Measurements from ENCODE around the gene TPM4.

The TPM4 gene

GRCh38 chr19:16040642-16041041 lies 35.7 kb upstream of the TPM4 start:
- DNase-seq (ENCODE audit: insufficient read length, low spot score) (no peak), FAIRE-seq (no peak)
- TF ChIP-seq POU2F2 (IDR thresholded peaks at IDR 0.05; ENCODE audit: low read depth, low read length): no peak
- TF ChIP-seq POLR2A (IDR thresholded peaks at IDR 0.05; ENCODE audit: low read depth, low read length): no peak

- FAIRE-seq: peak; percentile 84
- DNase-seq (ENCODE audit: insufficient read length, low spot score): peak; percentile 69
- TF ChIP-seq SPI1 (IDR thresholded peaks at IDR 0.05; ENCODE audit: low read depth, low read length): no peak
- no peak for TF ChIP-seq POLR2A (IDR thresholded peaks at IDR 0.05; ENCODE audit: low read depth, low read length)
- no peak for TF ChIP-seq POLR2AphosphoS5 (IDR thresholded peaks at IDR 0.05; ENCODE audit: low read depth, low read length)
- TF ChIP-seq PAX5 (IDR thresholded peaks at IDR 0.05; ENCODE audit: insufficient read depth, low read length, severe bottlenecking): no peak
- no peak for TF ChIP-seq TAF1 (IDR thresholded peaks at IDR 0.05; ENCODE audit: low read depth, low read length)
- no peak for TF ChIP-seq POU2F2 (IDR thresholded peaks at IDR 0.05; ENCODE audit: low read depth, low read length)
Observed at GRCh38 chr19:16041299-16041990, 34.9 kb upstream of the TPM4 start.

- no peak for TF ChIP-seq SPI1 (IDR thresholded peaks at IDR 0.05; ENCODE audit: low read depth, low read length)
- no peak for TF ChIP-seq POLR2AphosphoS5 (IDR thresholded peaks at IDR 0.05; ENCODE audit: low read depth, low read length)
- TF ChIP-seq PAX5 (IDR thresholded peaks at IDR 0.05; ENCODE audit: insufficient read depth, low read length, severe bottlenecking): no peak
- no peak for FAIRE-seq
- no peak for DNase-seq (ENCODE audit: insufficient read length, low spot score)
Observed at GRCh38 chr19:16041991-16042386, 34.3 kb upstream of the TPM4 start.

- TF ChIP-seq PAX5 (IDR thresholded peaks at IDR 0.05; ENCODE audit: insufficient read depth, low read length, severe bottlenecking) (no peak), SPI1 (IDR thresholded peaks at IDR 0.05; ENCODE audit: low read depth, low read length) (no peak), TAF1 (IDR thresholded peaks at IDR 0.05; ENCODE audit: low read depth, low read length) (no peak)
- DNase-seq (ENCODE audit: insufficient read length, low spot score) (no peak), FAIRE-seq (no peak)
Observed at GRCh38 chr19:16042533-16043085, 33.7 kb upstream of the TPM4 start.

GRCh38 chr19:16043156-16043757 lies 33.0 kb upstream of the TPM4 start:
- no peak for DNase-seq (ENCODE audit: insufficient read length, low spot score)
- no peak for FAIRE-seq
- TF ChIP-seq POLR2A (IDR thresholded peaks at IDR 0.05; ENCODE audit: low read depth, low read length): no peak
- no peak for TF ChIP-seq SPI1 (IDR thresholded peaks at IDR 0.05; ENCODE audit: low read depth, low read length)
- TF ChIP-seq PAX5 (IDR thresholded peaks at IDR 0.05; ENCODE audit: insufficient read depth, low read length, severe bottlenecking): no peak
- TF ChIP-seq TAF1 (IDR thresholded peaks at IDR 0.05; ENCODE audit: low read depth, low read length): no peak

DNA sequence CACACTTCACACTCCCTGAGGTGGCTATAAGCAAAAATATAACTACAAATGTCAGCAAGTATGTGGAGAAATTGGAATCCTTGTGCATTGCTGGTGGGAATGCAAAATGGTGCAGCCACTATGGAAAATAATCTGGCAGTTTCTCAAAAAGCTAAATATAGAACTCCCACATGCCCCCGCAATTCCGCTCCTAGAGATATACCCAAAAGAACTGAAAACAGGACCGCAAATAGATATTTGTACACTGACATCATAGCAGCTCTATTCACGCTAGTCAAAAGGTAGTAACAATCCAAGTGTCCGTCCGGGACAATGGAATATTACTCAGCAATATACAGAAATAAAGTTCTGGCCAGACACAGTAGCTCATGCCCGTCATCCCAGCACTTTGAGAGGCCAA lies 31.5 kb upstream of the TPM4 start:
- DNase-seq (ENCODE audit: insufficient read length, low spot score): no peak
- no peak for FAIRE-seq
- TF ChIP-seq POLR2AphosphoS5 (IDR thresholded peaks at IDR 0.05; ENCODE audit: low read depth, low read length): no peak

GRCh38 chr19:16045171-16045570 lies 31.1 kb upstream of the TPM4 start:
- TF ChIP-seq SPI1 (IDR thresholded peaks at IDR 0.05; ENCODE audit: low read depth, low read length) (no peak), POLR2A (IDR thresholded peaks at IDR 0.05; ENCODE audit: low read depth, low read length) (no peak), PAX5 (IDR thresholded peaks at IDR 0.05; ENCODE audit: insufficient read depth, low read length, severe bottlenecking) (no peak), TAF1 (IDR thresholded peaks at IDR 0.05; ENCODE audit: low read depth, low read length) (no peak), POU2F2 (IDR thresholded peaks at IDR 0.05; ENCODE audit: low read depth, low read length) (no peak), POLR2AphosphoS5 (IDR thresholded peaks at IDR 0.05; ENCODE audit: low read depth, low read length) (no peak)
- DNase-seq (ENCODE audit: insufficient read length, low spot score) (no peak), FAIRE-seq (no peak)

DNA sequence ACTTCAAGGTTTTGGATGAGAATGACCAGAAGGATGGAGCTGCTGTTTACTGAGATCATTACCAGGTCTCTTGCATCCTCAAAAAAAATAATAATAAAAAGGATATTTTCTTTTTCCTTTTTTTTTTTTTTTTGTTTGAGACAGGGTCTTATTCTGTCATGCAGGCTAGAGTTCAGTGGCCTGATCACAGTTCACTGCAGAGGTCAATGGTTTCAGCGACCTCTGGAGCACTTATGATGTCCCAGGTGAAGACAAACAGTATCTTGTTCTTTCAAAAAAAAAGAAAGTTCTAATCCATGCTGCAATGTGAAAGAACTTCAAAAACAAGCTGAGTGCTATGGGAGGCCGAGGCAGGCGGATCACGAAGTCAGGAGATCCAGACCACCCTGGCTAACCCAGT lies 30.4 kb upstream of the TPM4 start:
- no peak for TF ChIP-seq POLR2AphosphoS5 (IDR thresholded peaks at IDR 0.05; ENCODE audit: low read depth, low read length)
- TF ChIP-seq TAF1 (IDR thresholded peaks at IDR 0.05; ENCODE audit: low read depth, low read length): no peak
- no peak for TF ChIP-seq POU2F2 (IDR thresholded peaks at IDR 0.05; ENCODE audit: low read depth, low read length)
- TF ChIP-seq PAX5 (IDR thresholded peaks at IDR 0.05; ENCODE audit: insufficient read depth, low read length, severe bottlenecking): no peak
- TF ChIP-seq POLR2A (IDR thresholded peaks at IDR 0.05; ENCODE audit: low read depth, low read length): no peak
- no peak for TF ChIP-seq SPI1 (IDR thresholded peaks at IDR 0.05; ENCODE audit: low read depth, low read length)
- FAIRE-seq (no peak), DNase-seq (ENCODE audit: insufficient read length, low spot score) (no peak)

DNA sequence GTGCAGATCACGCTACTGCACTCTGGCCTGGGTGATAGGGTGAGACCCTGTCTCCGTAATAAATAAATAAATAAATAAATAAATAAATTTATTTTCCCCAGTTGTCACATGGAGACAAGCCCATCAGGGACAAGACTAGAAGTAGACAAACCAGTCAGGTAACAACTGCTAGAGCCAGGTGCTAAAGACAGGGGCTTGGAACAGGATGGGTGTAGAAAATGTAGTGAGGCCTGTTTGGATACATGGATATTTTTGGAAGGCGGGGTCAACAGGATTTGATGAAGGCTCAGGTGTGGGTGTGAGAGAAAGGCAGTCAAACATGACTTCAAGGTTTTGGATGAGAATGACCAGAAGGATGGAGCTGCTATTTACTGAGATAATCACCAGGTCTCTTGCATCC lies 27.7 kb upstream of the TPM4 start:
- no peak for FAIRE-seq
- DNase-seq (ENCODE audit: insufficient read length, low spot score): no peak
- TF ChIP-seq POLR2A (IDR thresholded peaks at IDR 0.05; ENCODE audit: low read depth, low read length) (no peak), PAX5 (IDR thresholded peaks at IDR 0.05; ENCODE audit: insufficient read depth, low read length, severe bottlenecking) (no peak), POU2F2 (IDR thresholded peaks at IDR 0.05; ENCODE audit: low read depth, low read length) (no peak), TAF1 (IDR thresholded peaks at IDR 0.05; ENCODE audit: low read depth, low read length) (no peak), SPI1 (IDR thresholded peaks at IDR 0.05; ENCODE audit: low read depth, low read length) (no peak), POLR2AphosphoS5 (IDR thresholded peaks at IDR 0.05; ENCODE audit: low read depth, low read length) (no peak)

- TF ChIP-seq POLR2A (IDR thresholded peaks at IDR 0.05; ENCODE audit: low read depth, low read length) (no peak), POU2F2 (IDR thresholded peaks at IDR 0.05; ENCODE audit: low read depth, low read length) (no peak), PAX5 (IDR thresholded peaks at IDR 0.05; ENCODE audit: insufficient read depth, low read length, severe bottlenecking) (no peak), POLR2AphosphoS5 (IDR thresholded peaks at IDR 0.05; ENCODE audit: low read depth, low read length) (no peak), TAF1 (IDR thresholded peaks at IDR 0.05; ENCODE audit: low read depth, low read length) (no peak), SPI1 (IDR thresholded peaks at IDR 0.05; ENCODE audit: low read depth, low read length) (no peak)
- DNase-seq (ENCODE audit: insufficient read length, low spot score) (no peak), FAIRE-seq (no peak)
Observed at GRCh38 chr19:16051254-16052025, 24.9 kb upstream of the TPM4 start.

All from GM12891 (cell line).